ENCODE measurements around the gene ADSS1.

Gene ADSS1

DNA sequence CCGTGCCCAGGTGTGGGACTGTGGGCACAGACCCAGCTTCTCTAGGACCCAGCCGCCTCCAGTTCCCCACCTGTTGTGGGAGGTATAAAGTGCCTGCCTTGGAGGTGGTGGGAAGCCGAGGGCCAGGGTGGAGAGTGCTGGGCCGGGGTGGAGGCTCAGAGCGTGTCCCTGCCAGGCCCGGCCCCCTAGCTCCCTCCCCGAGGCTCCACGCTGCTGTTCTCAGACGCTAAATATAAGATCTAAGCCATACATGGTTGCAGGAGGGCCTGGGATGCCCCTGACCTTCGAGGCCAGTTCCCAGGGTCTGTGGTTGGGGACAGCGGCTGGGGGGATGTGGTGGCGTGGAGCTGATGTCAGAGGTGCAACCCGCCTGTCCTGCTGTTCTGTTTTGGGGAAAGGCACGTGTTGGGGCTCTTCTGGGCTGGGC is 23.8 kb upstream of the ADSS1 start:
- no peak for DNase-seq (ENCODE audit: low read depth in 2 of 2)

DNA sequence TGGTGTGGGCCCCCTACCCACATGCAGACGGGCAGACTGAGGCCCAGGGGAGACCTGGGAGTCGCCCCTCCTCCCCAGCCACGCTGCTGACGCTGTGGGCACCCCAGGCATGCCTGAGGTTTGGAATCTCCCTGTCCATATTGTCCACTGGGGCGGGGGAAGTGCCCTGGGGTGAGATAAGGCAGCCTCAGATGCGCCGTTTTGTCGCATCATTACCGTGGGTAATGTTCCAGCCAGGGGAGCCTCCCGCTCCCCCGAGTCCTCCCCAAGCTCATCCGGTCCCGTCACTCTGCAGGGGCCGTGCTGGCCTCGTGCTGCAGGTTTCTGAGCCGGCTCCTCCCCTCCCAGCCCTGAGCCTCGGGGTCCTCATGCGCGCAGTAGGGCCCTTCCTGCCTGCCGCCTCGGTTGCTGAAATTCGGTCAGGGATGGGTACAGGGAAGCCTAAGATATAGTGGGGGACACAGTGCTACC is 23.2 kb upstream of the ADSS1 start:
- no peak for DNase-seq (ENCODE audit: low read depth in 2 of 2)

DNA sequence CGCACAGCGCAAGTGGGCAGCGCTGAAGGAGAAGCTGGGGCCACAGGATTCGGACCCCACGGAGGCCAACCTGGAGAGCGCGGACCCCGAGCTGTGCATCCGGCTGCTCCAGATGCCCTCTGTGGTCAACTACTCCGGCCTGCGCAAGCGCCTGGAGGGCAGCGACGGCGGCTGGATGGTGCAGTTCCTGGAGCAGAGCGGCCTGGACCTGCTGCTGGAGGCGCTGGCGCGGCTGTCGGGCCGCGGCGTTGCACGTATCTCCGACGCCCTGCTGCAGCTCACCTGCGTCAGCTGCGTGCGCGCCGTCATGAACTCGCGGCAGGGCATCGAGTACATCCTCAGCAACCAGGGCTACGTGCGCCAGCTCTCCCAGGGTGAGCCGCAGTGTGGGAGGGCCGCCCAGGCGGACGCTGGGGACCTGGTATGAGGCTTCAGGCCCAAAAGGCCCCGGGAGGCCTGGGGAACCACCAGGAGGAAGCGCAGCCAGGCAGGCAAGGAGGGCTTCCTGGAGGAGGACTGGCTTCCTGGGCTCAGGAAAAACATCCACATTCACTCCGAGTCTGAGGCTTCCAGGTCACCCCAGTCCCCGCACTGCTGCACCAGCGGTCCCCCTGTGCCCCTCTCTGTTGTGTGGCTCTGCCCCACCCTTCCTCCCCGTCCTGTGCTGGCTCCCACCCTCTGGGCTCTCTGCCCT is 22.5 kb upstream of the ADSS1 start:
- no peak for DNase-seq (ENCODE audit: low read depth in 2 of 2)

DNA sequence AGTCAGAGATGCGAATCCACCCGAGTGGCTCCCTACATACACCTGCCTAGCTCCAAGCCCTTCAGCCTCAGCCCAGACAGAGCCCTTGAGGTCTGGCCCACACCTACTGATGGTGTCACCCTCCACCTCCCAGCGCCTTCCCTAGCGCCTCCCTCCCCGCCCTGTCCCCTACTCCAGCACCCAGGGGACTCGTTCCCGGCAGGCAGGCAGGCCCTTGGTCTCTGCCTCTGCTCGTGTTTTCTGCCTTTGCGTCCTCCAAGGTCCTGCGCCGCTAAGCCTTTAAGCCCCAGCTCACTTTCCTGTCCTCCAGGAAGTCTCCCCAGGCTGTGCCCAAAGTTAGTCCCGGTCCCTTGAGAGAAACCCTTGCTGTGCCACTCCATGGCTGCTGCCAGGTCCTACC is 21.9 kb upstream of the ADSS1 start:
- DNase-seq (ENCODE audit: low read depth in 2 of 2): no peak

DNA sequence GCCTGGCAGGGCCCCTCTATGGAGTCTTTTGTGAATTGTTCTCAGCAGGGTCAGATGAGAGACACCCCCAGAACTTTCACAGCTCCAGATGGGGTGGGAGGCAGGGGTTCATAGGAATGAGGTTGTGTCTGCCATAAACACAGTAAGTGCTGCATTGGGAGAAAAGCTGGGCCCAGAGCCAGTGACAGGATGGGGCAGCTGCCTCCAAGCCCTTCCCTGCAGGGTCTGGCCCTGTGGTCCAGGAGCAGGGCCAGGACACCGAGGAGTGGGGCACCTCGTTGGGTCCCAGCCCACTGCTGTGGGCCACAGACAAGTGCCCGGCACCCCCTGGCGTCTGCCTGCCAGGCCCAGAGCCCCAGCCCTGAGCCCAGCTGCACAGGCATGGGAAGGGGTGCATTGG is 21.4 kb upstream of the ADSS1 start:
- no peak for DNase-seq (ENCODE audit: low read depth in 2 of 2)

DNA sequence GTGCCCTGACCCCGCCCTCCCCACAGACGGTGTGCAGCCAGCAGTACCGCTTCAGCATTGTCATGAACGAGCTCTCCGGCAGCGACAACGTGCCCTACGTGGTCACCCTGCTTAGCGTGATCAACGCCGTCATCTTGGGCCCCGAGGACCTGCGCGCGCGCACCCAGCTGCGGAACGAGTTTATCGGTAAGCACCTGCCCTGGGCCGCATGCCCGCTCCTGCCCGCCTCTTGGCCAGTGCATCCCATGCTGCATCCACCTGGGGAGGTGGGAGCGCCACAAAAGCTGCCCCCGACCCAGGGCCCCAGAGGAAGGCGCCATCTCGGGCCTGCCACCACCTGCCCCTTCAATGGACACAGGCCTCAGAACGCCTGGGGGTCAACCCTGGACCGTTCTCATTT is 20.8 kb upstream of the ADSS1 start:
- DNase-seq (ENCODE audit: low read depth in 2 of 2): no peak

DNA sequence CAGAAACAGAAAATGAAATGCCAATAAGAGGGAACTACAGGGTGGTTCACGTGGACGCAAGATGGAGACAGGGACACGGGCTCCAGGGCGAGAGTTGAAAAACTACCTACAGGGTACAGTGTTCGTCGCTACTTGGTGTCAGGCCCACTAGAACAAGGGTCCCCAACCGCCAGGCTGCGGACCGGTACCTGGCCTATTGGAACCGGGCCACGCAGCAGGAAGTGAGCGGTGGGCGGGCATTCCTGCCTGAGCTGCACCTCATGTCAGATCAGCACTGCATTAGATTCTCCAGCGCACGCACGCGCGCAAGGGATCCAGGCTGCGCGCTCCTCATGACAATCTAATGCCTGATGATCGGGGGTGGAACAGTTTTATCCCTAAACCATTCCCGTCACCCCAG is 19.8 kb upstream of the ADSS1 start:
- no peak for DNase-seq (ENCODE audit: low read depth in 2 of 2)

DNA sequence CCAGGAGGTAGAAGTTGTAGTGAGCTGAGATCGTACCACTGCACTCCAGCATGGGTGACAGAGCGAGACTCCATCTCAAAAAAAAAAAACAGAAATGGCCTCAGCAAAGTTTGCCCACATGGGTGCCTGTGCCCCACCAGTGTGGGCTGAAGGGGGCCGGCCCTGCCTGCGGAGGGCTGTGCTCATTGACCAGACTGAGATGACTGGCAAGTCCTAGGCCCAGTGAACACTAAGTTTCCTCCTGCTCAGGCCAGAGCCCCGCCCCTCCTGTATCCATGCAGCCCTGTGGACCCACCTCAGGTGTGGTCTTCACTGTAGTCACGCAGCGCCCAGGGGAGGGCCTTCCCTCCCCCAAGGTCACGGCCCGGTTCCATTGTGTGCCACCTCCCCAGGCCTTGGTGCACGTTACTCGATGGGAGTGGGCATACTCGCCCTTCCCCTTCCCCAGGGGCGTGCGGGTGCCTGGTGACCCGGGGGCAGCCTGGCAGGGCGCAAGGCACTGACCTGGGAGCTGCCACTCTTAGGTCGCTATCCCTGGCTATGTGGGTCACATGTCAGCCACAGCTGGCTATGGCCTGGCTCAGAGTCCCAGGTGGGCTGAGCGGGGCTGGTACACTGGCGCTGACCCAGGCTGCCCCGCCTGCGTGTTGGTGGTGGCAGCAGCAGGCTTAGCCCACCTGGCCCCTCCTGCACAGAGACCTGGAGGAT is 18.5 kb upstream of the ADSS1 start:
- DNase-seq (ENCODE audit: low read depth in 2 of 2): no peak

DNA sequence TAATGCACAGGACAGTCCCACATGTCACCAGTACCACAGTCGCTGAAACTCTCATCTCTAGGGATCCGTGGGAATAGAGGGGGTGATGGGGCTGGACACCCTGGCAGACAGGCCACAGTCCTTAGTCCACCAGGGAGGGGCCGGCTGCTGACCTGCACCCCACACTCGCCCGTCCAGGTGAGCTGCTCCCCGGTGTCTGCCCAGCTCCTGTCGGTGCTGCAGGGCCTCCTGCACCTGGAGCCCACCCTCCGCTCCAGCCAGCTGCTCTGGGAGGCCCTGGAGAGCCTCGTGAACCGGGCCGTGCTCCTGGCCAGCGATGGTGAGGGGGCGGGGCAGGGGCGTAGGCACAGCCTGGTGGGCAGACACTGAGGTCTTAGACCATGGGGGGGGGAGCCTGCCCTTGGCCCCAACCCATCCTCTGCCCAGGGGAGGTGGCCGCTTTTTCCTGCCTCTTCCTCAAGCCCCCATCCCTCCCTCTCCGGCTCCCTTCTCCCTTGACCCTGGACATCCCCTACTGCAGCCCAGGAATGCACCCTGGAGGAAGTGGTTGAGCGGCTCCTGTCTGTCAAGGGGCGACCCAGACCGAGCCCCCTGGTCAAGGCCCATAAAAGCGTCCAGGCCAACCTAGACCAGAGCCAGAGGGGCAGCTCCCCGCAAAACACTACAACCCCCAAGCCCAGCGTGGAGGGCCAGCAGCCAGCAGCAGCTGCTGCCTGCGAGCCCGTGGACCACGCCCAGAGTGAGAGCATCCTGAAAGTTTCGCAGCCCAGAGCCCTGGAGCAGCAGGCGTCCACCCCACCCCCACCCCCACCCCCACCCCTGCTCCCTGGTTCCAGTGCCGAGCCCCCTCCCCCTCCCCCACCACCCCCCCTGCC is 17.1 kb upstream of the ADSS1 start:
- DNase-seq (ENCODE audit: low read depth in 2 of 2): no peak

DNA sequence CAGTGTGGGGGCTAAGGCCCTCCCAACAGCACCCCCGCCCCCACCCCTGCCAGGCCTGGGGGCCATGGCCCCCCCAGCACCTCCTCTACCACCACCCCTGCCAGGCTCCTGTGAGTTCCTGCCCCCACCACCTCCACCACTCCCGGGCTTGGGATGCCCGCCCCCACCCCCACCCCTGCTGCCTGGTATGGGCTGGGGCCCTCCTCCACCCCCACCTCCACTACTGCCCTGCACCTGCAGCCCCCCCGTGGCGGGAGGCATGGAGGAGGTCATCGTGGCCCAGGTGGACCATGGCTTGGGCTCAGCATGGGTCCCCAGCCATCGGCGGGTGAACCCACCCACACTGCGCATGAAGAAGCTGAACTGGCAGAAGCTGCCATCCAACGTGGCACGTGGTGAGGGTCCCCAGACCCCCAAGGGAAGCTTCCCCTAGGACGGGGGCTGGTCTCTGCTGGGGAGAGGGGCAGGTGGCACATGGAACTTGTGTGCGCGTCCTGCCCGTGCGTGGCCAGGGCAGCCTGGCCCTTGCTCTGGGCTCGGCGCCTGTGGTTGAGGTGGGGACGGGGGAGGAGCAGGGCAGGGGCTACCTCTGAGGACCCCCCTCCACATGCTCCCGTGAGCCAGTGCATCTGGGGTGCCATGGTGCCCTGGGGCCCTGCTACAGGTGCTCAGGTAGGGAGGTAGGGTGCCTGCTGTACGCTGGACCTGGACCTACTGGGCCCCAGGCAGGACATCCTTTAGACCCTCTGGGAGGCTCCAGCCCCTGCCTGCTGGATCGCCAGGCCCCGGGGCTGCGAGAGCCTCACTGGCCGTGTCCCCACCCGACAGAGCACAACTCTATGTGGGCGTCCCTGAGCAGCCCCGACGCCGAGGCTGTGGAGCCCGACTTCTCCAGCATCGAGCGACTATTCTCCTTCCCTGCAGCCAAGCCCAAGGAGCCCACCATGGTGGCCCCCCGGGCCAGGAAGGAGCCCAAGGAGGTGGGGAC is 16.1 kb upstream of the ADSS1 start:
- no peak for DNase-seq (ENCODE audit: low read depth in 2 of 2)

DNA sequence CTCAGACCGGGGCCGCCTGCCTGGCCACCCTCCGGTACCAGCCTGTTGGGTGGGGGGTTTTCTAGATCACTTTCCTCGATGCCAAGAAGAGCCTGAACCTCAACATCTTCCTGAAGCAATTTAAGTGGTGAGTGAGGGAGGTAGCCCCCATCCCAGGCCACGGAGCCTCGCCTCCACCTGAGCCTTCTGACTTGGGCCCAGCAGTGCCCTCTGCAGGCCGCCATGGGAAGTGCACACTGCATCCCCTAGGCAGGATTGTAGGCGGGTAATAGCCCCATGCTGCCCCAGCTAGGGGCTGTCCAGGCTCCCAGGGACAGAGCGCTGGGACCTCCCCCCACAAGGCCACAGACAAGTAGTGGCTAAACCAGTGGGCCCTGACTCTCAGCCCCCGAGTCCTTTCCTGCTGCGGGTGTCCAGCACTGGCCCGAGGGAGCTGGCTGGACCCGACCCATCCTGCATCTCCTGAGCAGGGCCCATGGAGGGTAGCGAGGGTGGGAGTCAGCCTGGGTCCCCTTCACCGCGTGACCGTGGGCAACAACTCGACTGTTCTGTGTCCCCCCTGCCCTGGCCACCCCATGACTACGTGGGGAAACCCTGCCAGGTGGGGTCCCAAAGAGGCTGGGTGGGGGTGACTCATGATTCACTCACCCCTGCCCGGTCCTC is 15.3 kb upstream of the ADSS1 start:
- peak; percentile 36 to 50 for DNase-seq (ENCODE audit: low read depth in 2 of 2)

DNA sequence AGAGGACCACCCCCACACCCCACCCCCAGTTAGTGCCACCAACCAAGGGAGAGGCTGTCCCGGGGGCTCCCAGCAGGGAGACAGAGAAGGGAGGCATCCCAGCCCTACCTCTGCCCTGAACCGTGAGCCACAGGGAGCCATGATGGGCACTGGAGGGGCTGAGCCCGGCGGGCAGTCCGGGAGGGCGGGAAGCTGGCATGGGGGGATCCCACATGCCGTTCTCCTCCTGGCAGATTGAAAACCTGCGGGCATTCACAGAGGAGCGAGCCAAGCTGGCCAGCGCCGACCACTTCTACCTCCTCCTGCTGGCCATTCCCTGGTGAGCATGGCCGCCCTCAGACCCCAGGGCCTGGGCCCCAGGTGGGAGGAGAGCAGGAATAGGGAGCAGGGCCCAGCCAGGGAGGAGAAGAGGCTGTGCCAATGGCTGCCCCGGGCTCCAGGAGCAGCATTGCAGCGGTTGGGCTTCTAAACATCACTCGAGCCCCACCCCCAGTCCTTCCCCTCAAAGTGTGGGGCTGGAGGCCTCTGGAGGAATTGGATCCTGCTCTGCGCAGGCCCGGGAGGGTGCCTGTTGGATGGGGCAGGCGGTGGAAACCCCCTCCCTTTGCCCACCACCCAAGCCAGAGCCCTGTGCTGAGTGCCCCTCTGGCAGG is 14.5 kb upstream of the ADSS1 start:
- DNase-seq (ENCODE audit: low read depth in 2 of 2): no peak

DNA sequence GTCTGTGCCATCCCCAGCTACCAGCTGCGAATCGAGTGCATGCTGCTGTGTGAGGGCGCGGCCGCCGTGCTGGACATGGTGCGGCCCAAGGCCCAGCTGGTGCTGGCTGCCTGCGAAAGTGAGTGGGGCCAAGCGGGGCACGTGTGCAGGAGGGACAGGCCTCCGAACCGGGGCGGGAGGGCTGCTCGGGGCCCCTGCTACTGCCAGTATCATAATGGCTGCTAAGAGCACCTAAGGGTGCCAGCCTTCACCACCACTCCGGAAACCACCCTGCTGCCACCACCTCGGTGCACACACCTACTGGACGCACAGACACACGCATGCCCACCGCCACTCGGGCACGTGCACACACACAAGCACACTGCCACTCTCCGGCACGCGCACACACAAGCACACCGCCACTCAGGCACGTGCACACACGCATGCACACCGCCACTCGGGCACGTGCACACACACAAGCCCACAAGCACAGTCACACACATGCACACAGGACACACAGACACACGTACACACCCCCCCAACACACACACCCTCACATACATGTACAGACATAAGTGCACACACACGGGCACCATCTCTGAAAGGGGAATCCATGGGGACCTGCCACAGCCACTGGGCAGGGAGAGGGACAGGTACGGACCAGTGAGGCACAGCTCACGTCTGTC is 13.8 kb upstream of the ADSS1 start:
- no peak for DNase-seq (ENCODE audit: low read depth in 2 of 2)

DNA sequence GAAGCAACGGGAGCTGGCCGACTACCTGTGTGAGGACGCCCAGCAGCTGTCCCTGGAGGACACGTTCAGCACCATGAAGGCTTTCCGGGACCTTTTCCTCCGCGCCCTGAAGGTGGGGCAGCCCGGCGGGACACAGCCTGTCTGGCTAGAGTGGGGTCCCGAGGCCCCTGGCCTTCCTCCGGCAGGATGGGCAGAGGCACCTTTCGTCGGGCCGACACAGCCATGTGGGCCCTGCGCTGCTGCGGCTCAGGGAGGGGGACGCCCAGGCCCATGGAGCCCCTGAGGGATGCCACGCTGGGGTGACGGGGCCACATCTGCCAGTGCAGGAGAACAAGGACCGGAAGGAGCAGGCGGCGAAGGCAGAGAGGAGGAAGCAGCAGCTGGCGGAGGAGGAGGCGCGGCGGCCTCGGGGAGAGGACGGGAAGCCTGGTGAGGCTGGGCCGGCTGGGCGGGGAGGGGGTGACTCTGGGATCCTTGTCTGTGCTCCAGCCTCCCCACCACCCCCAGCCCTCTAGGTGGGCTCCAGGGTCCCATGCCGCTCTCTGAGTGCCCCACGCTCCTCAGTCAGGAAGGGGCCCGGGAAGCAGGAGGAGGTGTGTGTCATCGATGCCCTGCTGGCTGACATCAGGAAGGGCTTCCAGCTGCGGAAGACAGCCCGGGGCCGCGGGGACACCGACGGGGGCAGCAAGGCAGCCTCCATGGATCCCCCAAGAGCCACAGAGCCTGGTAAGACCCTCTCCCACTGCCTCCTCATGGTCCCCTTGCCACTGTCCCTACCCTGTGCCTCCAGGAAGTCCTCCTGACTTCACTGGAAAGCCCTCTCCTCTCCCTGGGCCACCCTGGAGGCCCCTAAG is 10.9 kb upstream of the ADSS1 start:
- DNase-seq (ENCODE audit: low read depth in 2 of 2): no peak

DNA sequence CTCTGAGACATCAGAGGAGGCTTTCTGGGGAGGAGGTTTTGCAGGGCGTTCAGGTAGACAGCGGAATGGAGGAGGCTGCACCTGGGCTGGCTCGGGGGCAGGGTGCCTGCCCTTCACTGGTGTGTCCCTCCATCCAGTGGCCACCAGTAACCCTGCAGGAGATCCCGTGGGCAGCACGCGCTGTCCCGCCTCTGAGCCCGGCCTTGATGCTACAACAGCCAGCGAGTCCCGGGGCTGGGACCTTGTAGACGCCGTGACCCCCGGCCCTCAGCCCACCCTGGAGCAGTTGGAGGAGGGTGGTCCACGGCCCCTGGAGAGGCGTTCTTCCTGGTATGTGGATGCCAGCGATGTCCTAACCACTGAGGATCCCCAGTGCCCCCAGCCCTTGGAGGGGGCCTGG is 10.0 kb upstream of the ADSS1 start:
- DNase-seq (ENCODE audit: low read depth in 2 of 2): no peak

DNA sequence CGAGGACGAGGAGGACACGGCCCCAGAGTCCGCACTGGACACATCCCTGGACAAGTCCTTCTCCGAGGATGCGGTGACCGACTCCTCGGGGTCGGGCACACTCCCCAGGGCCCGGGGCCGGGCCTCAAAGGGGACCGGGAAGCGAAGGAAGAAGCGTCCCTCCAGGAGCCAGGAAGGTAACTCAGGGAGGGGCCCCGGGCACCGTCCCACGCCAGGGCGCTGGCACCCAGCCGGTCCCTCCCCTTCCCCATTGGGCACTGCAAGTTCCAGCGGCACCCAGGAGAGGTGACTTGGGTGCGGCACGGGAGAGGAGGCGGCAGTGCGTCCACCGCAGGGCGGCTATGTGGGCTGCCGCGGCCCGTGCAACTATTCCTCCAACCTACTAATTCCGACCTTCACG is 9.3 kb upstream of the ADSS1 start:
- DNase-seq (ENCODE audit: low read depth in 2 of 2): no peak

DNA sequence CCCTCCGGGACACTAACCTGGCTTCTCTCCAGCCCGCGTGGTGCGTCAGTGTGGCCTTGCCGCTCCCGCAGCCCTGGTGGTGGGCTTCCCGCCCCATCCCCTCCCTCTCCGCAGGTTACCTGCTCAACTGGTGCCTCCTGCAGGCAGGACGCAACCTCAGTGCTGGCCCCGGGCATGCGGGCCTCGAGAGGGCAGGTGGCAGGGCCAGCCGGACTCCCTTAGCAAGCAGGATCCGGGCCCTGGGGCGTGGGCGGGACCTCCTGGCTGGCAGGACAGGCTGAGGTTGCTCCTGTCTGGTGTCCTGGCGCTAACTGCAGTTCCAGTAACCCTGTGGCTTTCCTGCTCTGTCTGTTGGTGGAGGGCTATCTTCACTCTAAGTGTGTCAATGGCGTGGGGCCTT is 8.6 kb upstream of the ADSS1 start:
- DNase-seq (ENCODE audit: low read depth in 2 of 2): no peak

DNA sequence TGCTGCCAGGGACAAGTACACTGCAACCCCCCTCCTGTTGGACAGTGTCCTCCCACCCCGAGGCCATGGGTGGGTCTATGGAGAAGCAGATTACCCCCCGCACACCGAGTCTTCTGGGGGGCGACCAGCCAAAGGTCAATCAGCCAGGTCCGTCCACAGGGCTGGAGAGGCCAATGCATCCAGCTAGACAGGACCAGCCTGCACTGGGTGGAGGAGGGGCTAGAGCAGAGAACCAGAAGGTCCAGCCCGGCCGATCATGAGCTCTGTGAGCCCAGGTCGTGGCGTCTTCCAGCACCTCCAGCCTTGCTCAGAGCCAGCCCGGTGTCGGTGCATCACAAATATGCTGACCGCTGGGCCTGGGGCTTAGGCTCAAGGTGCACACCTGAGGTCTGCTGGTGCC is 8.2 kb upstream of the ADSS1 start:
- no peak for DNase-seq (ENCODE audit: low read depth in 2 of 2)

DNA sequence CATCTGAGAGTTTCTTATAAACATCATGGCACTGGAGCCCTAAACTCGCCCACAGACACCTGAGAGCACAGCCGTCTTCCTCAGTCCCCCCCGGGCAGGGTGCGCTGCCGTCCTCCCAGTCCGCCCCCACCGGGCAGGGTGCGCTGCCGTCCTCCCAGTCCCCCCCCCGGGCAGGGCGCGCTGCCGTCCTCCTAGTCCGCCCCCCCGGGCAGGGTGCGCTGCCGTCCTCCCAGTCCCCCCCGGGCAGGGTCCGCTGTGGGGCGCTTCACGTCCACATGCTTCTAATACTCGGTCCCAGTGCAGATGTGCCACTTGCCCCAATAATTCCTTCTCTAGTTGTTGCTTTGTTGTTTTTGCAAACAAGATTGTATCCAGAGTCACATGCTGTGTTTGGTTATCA is 6.9 kb upstream of the ADSS1 start:
- DNase-seq (ENCODE audit: low read depth in 2 of 2): no peak

Measured in activated CD8-positive, alpha-beta memory T cell treated with anti-CD3 and anti-CD28 coated beads for 4 hours (primary cell).